ENCODE results near the gene RHOU.
"Not testable (repeated sequence)": the region's sequence is repeated elsewhere in the genome, so short reads cannot be mapped to it uniquely, and the experiment has no call there.

RHOU gene

GRCh38 chr1:228734881-228735801 lies at the start of gene RHOU:
Gene RHOU, plus strand, starts transcription at chr1:228735479. Its CDS starts 264 bp downstream, at chr1:228735743.
- peak; percentile 72 for DNase-seq

- DNase-seq, result no peak
These were observed 47.7 kb upstream of the RHOU start for GRCh38 chr1:228687587-228687986.

GRCh38 chr1:228689255-228689654 lies 46.0 kb upstream of the RHOU start:
- DNase-seq, result no peak

- no peak for DNase-seq
These were observed 44.1 kb upstream of the RHOU start for GRCh38 chr1:228691211-228691610.

- DNase-seq, result peak; percentile 65
These were observed 43.4 kb upstream of the RHOU start for GRCh38 chr1:228691926-228692325.

GRCh38 chr1:228694447-228694846 lies 40.8 kb upstream of the RHOU start:
- not testable (repeated sequence) for DNase-seq

- peak; percentile 23 for DNase-seq
These were observed 40.0 kb upstream of the RHOU start for GRCh38 chr1:228695015-228695955.

GRCh38 chr1:228697207-228698016 lies 37.9 kb upstream of the RHOU start:
- no peak for DNase-seq

GRCh38 chr1:228698017-228698329 lies 37.3 kb upstream of the RHOU start:
- no peak for DNase-seq

- DNase-seq, result no peak
These were observed 32.8 kb upstream of the RHOU start for GRCh38 chr1:228702433-228702832.

- no peak for DNase-seq
These were observed 29.0 kb upstream of the RHOU start for GRCh38 chr1:228706305-228706704.

GRCh38 chr1:228717081-228717480 lies 18.2 kb upstream of the RHOU start:
- DNase-seq, result no peak

GRCh38 chr1:228721407-228721806 lies 13.9 kb upstream of the RHOU start:
- no peak for DNase-seq

- DNase-seq, result no peak
These were observed 12.0 kb upstream of the RHOU start for GRCh38 chr1:228723287-228723686.

GRCh38 chr1:228723921-228724320 lies 11.4 kb upstream of the RHOU start:
- DNase-seq, result no peak

- DNase-seq, result no peak
These were observed 10.1 kb upstream of the RHOU start for GRCh38 chr1:228725178-228725577.

GRCh38 chr1:228727681-228728171 lies 7.6 kb upstream of the RHOU start:
- DNase-seq, result no peak

- DNase-seq, result no peak
These were observed 2.9 kb upstream of the RHOU start for GRCh38 chr1:228732426-228732825.

- DNase-seq, result no peak
These were observed 1.7 kb upstream of the RHOU start for GRCh38 chr1:228733576-228733975.

GRCh38 chr1:228735871-228736586 lies 750 bp downstream of the RHOU start:
- DNase-seq, result peak; percentile 44

GRCh38 chr1:228736844-228737445 lies 1.7 kb downstream of the RHOU start:
- DNase-seq, result no peak
